ENCODE data around the gene BBX.

GRCh38 chr3:107592073-107592472 lies 69.3 kb downstream of the BBX start:
- TF ChIP-seq POLR2A (IDR thresholded peaks at IDR 0.05; ENCODE audit: low read depth, low read length) (no peak), SPI1 (IDR thresholded peaks at IDR 0.05; ENCODE audit: low read depth, low read length) (no peak)
